Keratinocyte (primary cell): ENCODE results near the gene SRGAP3.

Experiments used
- CTCF ChIP-seq, 3 experiments: IDR thresholded peaks in 1 of 3; conservative IDR thresholded peaks in 1 of 3; optimal IDR thresholded peaks in 1 of 3; 2 replicates in 2 of 3; 3 replicates in 1 of 3; pipeline versions ENCODE3 to v1.5.1; 2011; ENCODE audit warnings: low read length in 3 of 3, mild to moderate bottlenecking in 3 of 3, moderate library complexity in 2 of 3, control low read depth in 1 of 3, inconsistent platforms in 1 of 3; ENCODE audit not compliant: insufficient read depth in 2 of 3; ENCODE audit errors: extremely low read depth in 1 of 3
- EZH2 ChIP-seq: IDR thresholded peaks from one replicate; pipeline ENCODE4 v1.6.1; 2012; ENCODE audit warnings: inconsistent platforms, mild to moderate bottlenecking, low read length, moderate library complexity

- TF ChIP-seq EZH2 (no peak), CTCF (optimal IDR thresholded peaks at IDR 0.05 in 1 of 3, IDR thresholded peaks at IDR 0.05 in 1 of 3, conservative IDR thresholded peaks at IDR 0.05 in 1 of 3; ENCODE audit: extremely low read depth in 1 of 3, insufficient read depth in 2 of 3, low read length in 3 of 3) (no peak)
These were observed 23.1 kb downstream of the SRGAP3 start for GRCh38 chr3:9226326-9226725.
